Effector CD8-positive, alpha-beta T cell (primary cell): ENCODE data around the gene IPP.
"Not testable (repeated sequence)": the region's sequence is repeated elsewhere in the genome, so short reads cannot be mapped to it uniquely, and the experiment has no call there.

Experiments used
- DNase-seq: peaks from one replicate; lab custom pipeline; 2025; lab: John Stamatoyannopoulos, UW
- total RNA-seq, 4 experiments: gene quantifications; one replicate each; lab custom pipeline; 2026; lab: John Stamatoyannopoulos, UW

IPP gene
- 10.6 to 23.6 (median 13.8) reads per million in 4 experiments for total RNA-seq

DNA sequence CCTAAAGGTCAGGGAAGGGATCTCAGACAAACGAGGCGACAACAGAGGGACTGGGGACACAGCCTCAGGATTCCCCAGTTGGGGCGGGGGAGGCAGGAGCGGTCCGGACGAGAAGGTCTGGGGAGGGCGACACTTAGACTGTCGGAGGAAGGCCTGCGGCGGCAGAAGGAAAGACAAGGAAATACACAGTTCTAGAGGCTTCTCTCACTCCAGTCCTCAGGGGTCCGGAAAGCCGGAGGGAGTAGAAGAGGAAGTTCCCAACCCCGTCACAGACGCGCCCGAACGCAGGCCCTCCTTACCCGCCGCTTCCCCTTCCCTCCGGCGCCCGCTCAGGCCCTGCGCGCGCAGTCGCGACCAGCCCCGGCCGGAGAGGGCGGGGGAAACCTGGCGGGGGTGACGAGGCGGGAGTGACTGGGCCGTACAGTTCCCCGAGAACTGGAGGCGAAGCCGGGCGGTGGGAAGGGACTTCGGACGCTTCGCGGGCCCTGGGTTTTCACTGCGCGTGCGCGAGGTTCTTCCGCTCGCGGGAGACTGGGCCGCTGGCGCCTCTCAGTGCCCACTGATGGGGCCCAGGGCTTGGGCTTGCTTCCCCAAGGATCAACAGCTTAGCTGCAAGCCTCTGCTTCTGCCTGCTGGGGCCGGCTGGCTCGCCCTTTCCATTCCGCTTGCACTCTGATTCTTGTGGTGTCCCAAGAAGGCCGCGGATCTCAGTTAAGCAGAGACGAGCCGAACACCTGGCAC lies at the start of gene IPP:
IPP (minus strand) TSS at position 356 of the 741 bp plus-strand sequence. CDS start 4,242 bp downstream, outside the sequence.
- DNase-seq, result peak; percentile 83

GRCh38 chr1:45796946-45797345 lies 46.5 kb upstream of the IPP start:
- no peak for DNase-seq

- no peak for DNase-seq
These were observed 45.9 kb upstream of the IPP start for GRCh38 chr1:45796381-45796780.

DNA sequence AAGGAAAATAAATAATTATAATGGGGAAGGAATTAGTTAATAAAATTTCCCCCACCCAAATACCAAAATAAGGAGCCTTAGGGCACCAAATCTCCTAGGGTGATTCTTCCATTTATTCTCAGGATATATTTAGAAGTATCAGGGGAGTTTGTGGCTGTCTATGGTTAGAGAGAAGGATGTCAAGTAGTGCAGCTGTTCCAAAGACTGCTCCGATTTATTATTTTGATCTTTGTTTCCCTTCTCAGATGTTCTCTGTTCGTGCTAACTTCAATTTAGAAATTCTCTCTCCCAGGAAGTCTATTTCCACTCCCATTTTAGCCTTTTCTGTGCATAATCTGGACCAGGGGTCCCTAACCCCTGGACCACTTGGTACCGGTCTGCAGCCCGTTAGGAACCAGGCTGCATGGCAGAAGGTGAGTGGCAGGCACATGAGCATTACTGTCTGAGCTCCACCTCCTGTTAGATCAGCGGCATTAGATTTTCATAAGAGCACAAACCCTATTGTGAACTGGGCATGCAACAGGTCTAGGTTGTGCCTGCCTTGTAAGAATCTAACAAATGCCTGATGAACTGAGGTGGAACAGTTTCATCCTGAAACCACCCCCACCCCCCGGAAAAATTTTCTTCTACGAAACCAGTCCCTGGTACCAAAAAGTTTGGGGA lies 43.6 kb upstream of the IPP start:
- DNase-seq, result no peak

DNA sequence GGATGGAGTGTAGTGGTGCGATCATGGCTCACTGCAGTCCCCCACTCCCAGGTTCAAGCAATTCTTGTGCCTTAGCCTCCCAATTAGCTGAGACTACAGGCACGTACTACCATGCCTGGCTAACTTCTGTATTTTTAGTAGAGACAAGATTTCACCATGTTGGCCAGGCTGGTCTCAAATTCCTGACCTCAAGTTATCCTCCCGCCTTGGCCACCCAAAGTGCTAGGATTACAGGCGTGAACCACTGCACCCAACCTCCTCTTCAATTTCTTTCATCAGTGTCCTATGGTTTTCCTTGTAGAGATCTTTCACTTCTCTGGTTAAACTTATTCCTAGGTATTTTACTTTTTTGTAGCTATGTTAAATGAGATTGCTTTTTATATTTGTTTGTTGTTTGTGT lies 42.3 kb upstream of the IPP start:
- DNase-seq, result no peak

- DNase-seq, result no peak
These were observed 39.1 kb upstream of the IPP start for GRCh38 chr1:45789601-45790000.

DNA sequence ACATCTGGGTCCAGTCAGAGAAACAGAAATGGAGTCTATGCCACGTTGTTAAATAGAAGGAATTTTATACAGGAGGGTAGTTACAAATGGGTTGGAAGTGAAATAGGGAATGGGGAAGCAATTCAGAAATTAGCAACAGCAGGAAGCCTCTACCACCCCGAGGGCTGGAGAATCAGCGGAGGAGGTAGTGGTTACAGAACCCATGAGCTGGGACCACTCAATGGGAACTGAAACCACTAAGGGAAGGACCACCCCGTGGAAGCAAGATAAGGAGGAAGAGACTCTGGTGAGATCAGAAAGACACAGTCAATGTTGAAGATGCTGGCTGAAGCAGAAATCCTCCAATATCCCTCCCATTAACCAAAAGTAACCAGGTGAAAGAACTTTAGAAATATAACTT lies 37.5 kb upstream of the IPP start:
- DNase-seq, result no peak

DNA sequence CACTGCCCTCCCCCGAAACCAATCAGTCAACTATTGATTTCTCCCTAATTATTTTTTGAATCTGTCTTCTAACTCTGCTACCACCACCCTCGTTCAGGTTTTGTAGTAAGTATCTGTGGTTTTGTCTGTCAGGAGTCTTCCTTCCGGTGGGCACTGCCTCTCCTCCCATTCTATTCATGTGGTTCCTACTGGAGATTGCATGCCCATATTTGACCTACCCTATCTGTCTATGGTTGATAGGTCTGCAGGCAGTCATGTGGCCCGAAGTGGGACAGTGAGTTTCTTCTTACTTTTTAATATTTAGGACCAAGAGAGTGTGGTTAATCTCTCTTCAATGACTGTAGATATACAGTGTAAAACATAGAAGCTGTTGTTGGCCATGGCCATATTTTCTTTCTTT lies 35.1 kb upstream of the IPP start:
- peak; percentile 2 for DNase-seq

GRCh38 chr1:45775794-45776193 lies 25.3 kb upstream of the IPP start:
- DNase-seq, result no peak

- no peak for DNase-seq
These were observed 22.5 kb upstream of the IPP start for GRCh38 chr1:45772971-45773370.

GRCh38 chr1:45769261-45769932 lies 18.9 kb upstream of the IPP start:
- DNase-seq, result no peak

DNA sequence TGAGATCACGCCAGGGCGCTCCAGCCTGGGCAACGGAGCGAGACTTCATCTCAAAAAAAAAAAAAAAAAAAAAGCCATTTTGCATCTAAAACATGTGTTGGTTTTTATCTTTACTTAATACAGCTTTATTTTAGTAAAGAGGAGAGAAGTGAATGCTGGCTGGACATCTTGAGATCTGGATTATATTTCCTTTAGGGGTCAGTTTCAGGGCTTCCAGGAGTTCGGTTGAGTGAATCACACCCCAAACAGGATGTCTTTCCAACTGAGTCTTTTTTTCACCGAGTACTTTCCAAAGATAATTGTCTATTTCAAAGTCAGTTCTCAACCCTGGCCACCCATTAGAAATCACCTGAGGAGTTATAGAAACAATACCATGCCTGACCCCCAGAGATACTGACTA lies 16.6 kb upstream of the IPP start:
- DNase-seq, result no peak

DNA sequence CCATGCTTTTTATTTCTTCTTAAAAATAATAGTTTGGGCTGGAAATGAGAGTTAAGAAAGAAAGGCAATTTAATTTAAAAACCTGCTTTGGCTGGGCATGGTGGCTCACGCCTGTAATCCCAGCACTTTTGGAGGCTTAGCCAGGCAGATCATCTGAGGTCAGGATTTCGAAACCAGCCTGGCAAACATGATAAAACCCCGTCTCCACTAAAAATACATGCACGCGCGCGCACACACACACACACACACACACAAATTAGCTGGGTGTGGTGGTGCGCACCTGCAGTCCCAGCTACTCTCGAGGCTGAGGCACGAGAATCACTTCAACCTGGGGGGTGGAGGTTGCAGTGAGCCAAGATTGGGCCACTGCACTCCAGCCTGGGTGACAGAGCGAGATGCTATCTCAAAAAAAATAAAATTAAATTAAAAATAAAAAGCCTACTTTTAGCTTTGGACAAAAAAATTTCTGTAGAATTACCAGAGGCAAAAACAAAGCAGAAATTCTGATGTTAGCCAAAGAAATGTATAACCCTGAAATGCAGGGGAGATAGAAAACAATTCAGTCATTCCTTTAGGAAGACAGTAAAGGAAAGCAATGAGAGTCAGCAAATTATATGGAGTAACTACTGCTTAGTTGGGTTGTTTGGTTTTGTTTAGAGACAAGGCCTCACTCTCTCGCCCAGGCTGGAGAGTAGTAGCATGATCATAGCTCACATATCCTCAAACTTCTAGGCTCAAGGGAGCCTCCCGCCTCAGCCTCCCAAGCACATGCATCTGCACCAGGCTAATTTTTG lies 15.7 kb upstream of the IPP start:
- DNase-seq, result no peak

DNA sequence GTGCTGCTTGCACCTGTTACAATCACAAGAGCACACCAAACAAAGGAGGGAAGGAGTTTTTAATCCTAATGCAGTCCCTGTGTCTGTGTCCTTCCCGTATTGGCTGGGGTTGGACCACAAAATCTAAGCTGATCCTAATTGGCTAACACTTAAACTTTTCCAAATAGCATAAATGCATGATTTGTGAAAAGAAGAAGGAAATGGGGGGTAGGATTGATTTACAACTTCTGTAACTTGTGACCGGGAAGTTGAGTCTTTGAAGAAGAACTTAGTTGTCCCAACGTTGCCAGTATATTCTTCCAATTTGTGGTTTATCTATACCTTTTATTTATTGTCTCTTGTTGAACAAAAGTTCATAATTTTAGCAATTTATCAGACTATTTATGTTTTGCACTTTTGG lies 11.8 kb upstream of the IPP start:
- no peak for DNase-seq

- DNase-seq, result no peak
These were observed 5.2 kb upstream of the IPP start for GRCh38 chr1:45755697-45756096.

DNA sequence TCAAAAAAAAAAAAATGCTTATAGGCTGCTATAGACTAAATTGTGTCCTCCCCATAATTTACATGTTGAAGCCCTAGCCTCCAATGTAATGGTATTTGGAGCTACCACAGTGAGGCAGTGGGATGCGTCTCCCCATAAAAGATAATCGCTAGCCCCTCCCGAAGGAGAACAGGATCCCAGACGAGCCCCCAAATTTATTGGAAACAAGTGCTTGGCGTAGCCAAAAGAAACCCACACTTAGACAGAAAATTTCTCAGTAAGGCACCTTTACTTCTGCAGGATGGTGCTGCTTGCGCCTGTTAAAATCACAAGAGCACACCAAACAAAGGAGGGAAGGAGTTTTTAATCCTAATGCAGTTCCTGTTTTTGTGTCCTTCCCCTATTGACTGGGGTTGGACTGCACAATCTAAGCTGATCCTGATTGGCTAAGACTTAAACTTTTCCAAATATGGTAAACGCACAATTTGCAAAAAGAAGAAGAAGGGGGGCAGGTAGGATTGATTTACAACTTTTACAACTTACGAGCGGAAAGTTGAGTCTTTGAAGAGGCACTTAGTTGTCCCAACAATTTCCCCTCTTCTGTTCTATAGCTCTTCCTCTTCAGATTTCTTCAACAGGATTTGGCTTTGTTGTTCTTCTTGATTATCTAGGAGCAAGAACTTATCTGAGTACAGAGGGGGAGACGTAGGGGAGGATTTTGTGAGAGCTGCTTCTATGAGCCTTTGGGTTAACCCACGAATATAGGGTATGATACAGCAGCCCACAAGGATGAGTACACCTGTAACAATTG lies 3.0 kb upstream of the IPP start:
- no peak for DNase-seq

- DNase-seq, result no peak
These were observed 2.1 kb upstream of the IPP start for GRCh38 chr1:45752441-45753052.

- DNase-seq, result no peak
These were observed 1.6 kb upstream of the IPP start for GRCh38 chr1:45752014-45752413.

DNA sequence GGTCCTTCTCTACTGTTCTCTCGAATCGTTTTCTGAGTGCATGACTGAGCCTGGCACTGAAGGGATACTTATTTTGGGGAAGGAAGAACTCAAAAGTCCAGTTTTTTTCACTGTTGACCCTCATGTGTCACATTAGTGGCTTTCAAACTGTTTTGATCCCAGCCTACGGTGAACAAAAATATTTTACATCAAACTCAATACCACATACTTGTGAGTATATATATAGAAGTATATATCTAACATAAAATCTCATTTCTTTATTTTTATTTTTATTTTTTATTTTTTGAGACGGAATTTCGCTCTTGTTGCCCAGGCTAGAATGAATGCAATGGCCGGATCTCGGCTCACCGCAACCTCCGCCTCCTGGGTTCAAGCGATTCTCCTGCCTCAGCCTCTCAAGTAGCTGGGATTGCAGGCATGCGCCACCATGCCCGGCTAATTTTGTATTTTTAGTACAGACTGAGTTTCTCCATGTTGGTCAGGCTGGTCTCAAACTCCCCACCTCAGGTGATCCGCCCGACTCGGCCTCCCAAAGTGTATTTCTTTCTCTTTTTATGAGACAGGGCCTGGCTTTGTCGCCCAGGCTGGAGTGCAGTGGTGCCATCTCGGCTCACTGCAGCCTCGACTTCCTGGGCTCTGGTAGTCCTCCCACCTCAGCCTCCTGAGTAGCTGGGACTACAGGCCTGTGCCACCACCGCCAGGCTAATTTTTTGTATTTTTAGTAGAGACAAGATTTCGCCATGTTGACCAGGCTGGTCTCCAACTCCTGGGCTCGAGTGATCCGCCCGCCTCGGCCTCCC lies 786 bp upstream of the IPP start:
- DNase-seq, result not testable (repeated sequence)

DNA sequence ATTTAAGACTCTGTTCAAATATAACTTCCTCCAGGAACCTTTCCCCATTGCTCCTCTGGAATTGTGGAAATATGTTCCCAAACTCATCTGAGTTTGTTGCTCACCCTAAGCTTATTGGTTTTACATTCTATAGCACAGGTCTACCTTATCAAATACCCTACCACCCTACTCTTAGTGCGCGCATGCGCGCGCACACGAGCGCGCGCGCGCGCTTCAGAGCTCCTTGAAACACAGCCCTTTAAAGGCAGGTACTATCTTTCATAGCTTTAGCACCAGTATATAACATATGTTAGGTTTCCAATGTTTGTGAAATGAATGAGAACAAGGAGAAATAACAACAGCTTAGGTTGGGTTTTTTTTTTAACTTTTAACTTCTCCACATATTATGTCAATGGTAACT lies 3.5 kb downstream of the IPP start:
- no peak for DNase-seq
